Measurements from ENCODE around the gene TRIM62.

The TRIM62 gene

DNA sequence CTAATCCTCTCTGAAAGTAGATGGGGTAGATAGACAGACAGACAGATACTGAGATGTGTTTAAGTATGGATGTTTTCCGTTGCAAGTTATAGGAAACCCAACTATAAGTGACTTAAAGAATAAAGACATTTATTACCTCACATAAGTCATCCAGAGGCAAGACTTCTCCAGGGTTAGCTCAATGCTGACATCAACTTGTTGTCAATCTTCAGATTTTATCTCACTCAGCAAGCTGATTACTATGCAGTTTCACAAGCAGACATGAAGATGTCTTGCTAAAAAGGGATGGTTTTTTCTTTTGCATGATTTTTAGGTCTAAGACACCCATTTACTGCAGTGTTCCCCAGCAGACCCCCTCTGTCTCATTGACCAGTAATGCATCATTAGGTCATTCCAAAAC, 43.7 kb upstream of the TRIM62 start:
- no peaks in the 10 kb centered on the region for H3K9me3 ChIP-seq (ENCODE audit: insufficient read depth, low read length)
- H3F3A ChIP-seq (ENCODE audit: insufficient read depth) = no peaks in the 10 kb centered on the region
- H3K36me3 ChIP-seq (ENCODE audit: low read length) = 0 out of 2 replicates have a peak, but pooled peaks cover 3% of the 10 kb centered on the region
- H3K4me2 ChIP-seq (ENCODE audit: low read depth, low read length, poor library complexity, severe bottlenecking) = no peak overlapping the region
- TF ChIP-seq EZH2phosphoT487 (conservative IDR thresholded peaks at IDR 0.05; ENCODE audit: low read length) = no peak
- TF ChIP-seq CTCF (IDR thresholded peaks at IDR 0.05; ENCODE audit: insufficient read depth, low read length, poor library complexity, severe bottlenecking) = no peak
- H2AFZ ChIP-seq (ENCODE audit: low read depth, low read length, severe bottlenecking) = no peak overlapping the region
- no peak overlapping the region for H3K4me3 ChIP-seq (ENCODE audit: insufficient read depth, low read length, poor library complexity, severe bottlenecking)
- no peaks in the 10 kb centered on the region for H4K20me1 ChIP-seq (ENCODE audit: low read depth, low read length)
- no peak overlapping the region for H3K27ac ChIP-seq (ENCODE audit: low read depth, low read length)
- H3K9ac ChIP-seq (ENCODE audit: low read length) = no peak overlapping the region
- H3K79me2 ChIP-seq (ENCODE audit: insufficient read depth, low read length) = no peaks in the 10 kb centered on the region
- H3K9me2 ChIP-seq (replicated peaks; ENCODE audit: insufficient read depth, low read length) = no peaks in the 10 kb centered on the region
- H3K27me3 ChIP-seq (ENCODE audit: low read length) = no peaks in the 10 kb centered on the region; the same call in 1 of the 2 replicates

- Histone ChIP-seq H3K9me2 (replicated peaks; ENCODE audit: insufficient read depth, low read length) (no peaks in the 10 kb centered on the region), H3K4me3 (ENCODE audit: insufficient read depth, low read length, poor library complexity, severe bottlenecking) (no peak overlapping the region), H3K9me3 (ENCODE audit: insufficient read depth, low read length) (no peaks in the 10 kb centered on the region), H3K79me2 (ENCODE audit: insufficient read depth, low read length) (no peaks in the 10 kb centered on the region), H3K4me2 (ENCODE audit: low read depth, low read length, poor library complexity, severe bottlenecking) (no peak overlapping the region), H2AFZ (ENCODE audit: low read depth, low read length, severe bottlenecking) (no peak overlapping the region), H4K20me1 (ENCODE audit: low read depth, low read length) (no peaks in the 10 kb centered on the region), H3K27me3 (ENCODE audit: low read length) (no peaks in the 10 kb centered on the region; the same call in 1 of the 2 replicates), H3K27ac (ENCODE audit: low read depth, low read length) (no peak overlapping the region), H3F3A (ENCODE audit: insufficient read depth) (no peaks in the 10 kb centered on the region), H3K36me3 (ENCODE audit: low read length) (0 out of 2 replicates have a peak, but pooled peaks cover 3% of the 10 kb centered on the region), H3K9ac (ENCODE audit: low read length) (no peak overlapping the region)
- TF ChIP-seq CTCF (IDR thresholded peaks at IDR 0.05; ENCODE audit: insufficient read depth, low read length, poor library complexity, severe bottlenecking) (no peak), EZH2phosphoT487 (conservative IDR thresholded peaks at IDR 0.05; ENCODE audit: low read length) (no peak)
Measured at GRCh38 chr1:33224166-33224707, 42.4 kb upstream of the TRIM62 start.

GRCh38 chr1:33222381-33222780, 40.5 kb upstream of the TRIM62 start:
- no peak overlapping the region for H3K4me2 ChIP-seq (ENCODE audit: low read depth, low read length, poor library complexity, severe bottlenecking)
- no peaks in the 10 kb centered on the region; the same call in 1 of the 2 replicates for H3K27me3 ChIP-seq (ENCODE audit: low read length)
- no peaks in the 10 kb centered on the region for H3K9me2 ChIP-seq (replicated peaks; ENCODE audit: insufficient read depth, low read length)
- H3K36me3 ChIP-seq (ENCODE audit: low read length) = 0 out of 2 replicates have a peak, but pooled peaks cover 3% of the 10 kb centered on the region
- no peak overlapping the region for H3K9ac ChIP-seq (ENCODE audit: low read length)
- no peaks in the 10 kb centered on the region for H3K9me3 ChIP-seq (ENCODE audit: insufficient read depth, low read length)
- no peak for TF ChIP-seq EZH2phosphoT487 (conservative IDR thresholded peaks at IDR 0.05; ENCODE audit: low read length)
- TF ChIP-seq CTCF (IDR thresholded peaks at IDR 0.05; ENCODE audit: insufficient read depth, low read length, poor library complexity, severe bottlenecking) = no peak
- no peaks in the 10 kb centered on the region for H3F3A ChIP-seq (ENCODE audit: insufficient read depth)
- no peak overlapping the region for H2AFZ ChIP-seq (ENCODE audit: low read depth, low read length, severe bottlenecking)
- no peaks in the 10 kb centered on the region for H3K79me2 ChIP-seq (ENCODE audit: insufficient read depth, low read length)
- H4K20me1 ChIP-seq (ENCODE audit: low read depth, low read length) = no peaks in the 10 kb centered on the region
- no peak overlapping the region for H3K4me3 ChIP-seq (ENCODE audit: insufficient read depth, low read length, poor library complexity, severe bottlenecking)
- H3K27ac ChIP-seq (ENCODE audit: low read depth, low read length) = no peak overlapping the region
